T-helper 2 cell treated with Interferon-gamma antibody and Interleukin-4, amounts not matched to agents 5 μg/mL and 100 μg/mL, for 36 hours (primary cell): ENCODE results near the gene KLC1.

Experiments
- DNase-seq: peaks from one replicate; pipeline ENCODE4 v3.0.0; 2021; ENCODE audit warnings: low spot score
- H3K27ac Mint-ChIP-seq: one replicate; pipeline ENCODE4 v1.8.0; 2021; ENCODE audit warnings: mild to moderate bottlenecking, mixed read lengths
- H3K27me3 Mint-ChIP-seq: one replicate; pipeline ENCODE4 v1.8.0; 2021; ENCODE audit warnings: low read depth, mixed read lengths
- H3K36me3 Mint-ChIP-seq: one replicate; pipeline ENCODE4 v1.8.0; 2021; ENCODE audit warnings: low read depth, mixed read lengths
- H3K4me1 Mint-ChIP-seq: one replicate; pipeline ENCODE4 v1.8.0; 2021; ENCODE audit warnings: low read depth, mixed read lengths
- H3K4me3 Mint-ChIP-seq: one replicate; pipeline ENCODE4 v1.8.0; 2022; ENCODE audit warnings: mild to moderate bottlenecking, moderate library complexity, mixed read lengths
- H3K9me3 Mint-ChIP-seq: one replicate; pipeline ENCODE4 v1.8.0; 2021; ENCODE audit warnings: mixed read lengths

The KLC1 gene

GRCh38 chr14:103613517-103613916, 15.5 kb upstream of the KLC1 start:
- H3K9me3 Mint-ChIP-seq = peaks cover 13% of the 10 kb centered on the region
- H3K4me3 Mint-ChIP-seq = no peak overlapping the region
- H3K27ac Mint-ChIP-seq = no peak overlapping the region
- H3K36me3 Mint-ChIP-seq = peaks cover 5% of the 10 kb centered on the region
- no peaks in the 10 kb centered on the region for H3K4me1 Mint-ChIP-seq
- H3K27me3 Mint-ChIP-seq = peaks cover 8% of the 10 kb centered on the region
- no peak for DNase-seq

- H3K27ac Mint-ChIP-seq = no peak overlapping the region
- DNase-seq = no peak
- no peaks in the 10 kb centered on the region for H3K36me3 Mint-ChIP-seq
- no peaks in the 10 kb centered on the region for H3K4me1 Mint-ChIP-seq
- H3K9me3 Mint-ChIP-seq = no peaks in the 10 kb centered on the region
- peaks cover 2% of the 10 kb centered on the region for H3K27me3 Mint-ChIP-seq
- H3K4me3 Mint-ChIP-seq = no peak overlapping the region
Observed at GRCh38 chr14:103616635-103617300, 12.2 kb upstream of the KLC1 start.

GRCh38 chr14:103619057-103619456, 10.0 kb upstream of the KLC1 start:
- Mint-ChIP-seq H3K27ac (no peak overlapping the region), H3K36me3 (no peaks in the 10 kb centered on the region), H3K4me3 (no peak overlapping the region), H3K27me3 (peaks cover 2% of the 10 kb centered on the region), H3K9me3 (no peaks in the 10 kb centered on the region), H3K4me1 (no peaks in the 10 kb centered on the region)
- DNase-seq = no peak

- H3K27ac Mint-ChIP-seq = no peak overlapping the region
- H3K9me3 Mint-ChIP-seq = no peaks in the 10 kb centered on the region
- peaks cover 2% of the 10 kb centered on the region for H3K27me3 Mint-ChIP-seq
- no peak for DNase-seq
- peaks cover 13% of the 10 kb centered on the region for H3K4me1 Mint-ChIP-seq
- H3K4me3 Mint-ChIP-seq = no peak overlapping the region
- H3K36me3 Mint-ChIP-seq = no peaks in the 10 kb centered on the region
Observed at GRCh38 chr14:103621860-103622259, 7.2 kb upstream of the KLC1 start.

GRCh38 chr14:103623308-103623707, 5.7 kb upstream of the KLC1 start:
- H3K4me3 Mint-ChIP-seq = no peak overlapping the region
- no peak for DNase-seq
- H3K27ac Mint-ChIP-seq = no peak overlapping the region
- peaks cover 16% of the 10 kb centered on the region for H3K4me1 Mint-ChIP-seq
- no peaks in the 10 kb centered on the region for H3K9me3 Mint-ChIP-seq
- no peaks in the 10 kb centered on the region for H3K36me3 Mint-ChIP-seq
- H3K27me3 Mint-ChIP-seq = peaks cover 2% of the 10 kb centered on the region

- no peaks in the 10 kb centered on the region for H3K36me3 Mint-ChIP-seq
- H3K27ac Mint-ChIP-seq = no peak overlapping the region
- peak overlapping the region; percentile 15 for H3K4me3 Mint-ChIP-seq
- no peaks in the 10 kb centered on the region for H3K9me3 Mint-ChIP-seq
- peaks cover 2% of the 10 kb centered on the region for H3K27me3 Mint-ChIP-seq
- DNase-seq = no peak
- H3K4me1 Mint-ChIP-seq = peaks cover 16% of the 10 kb centered on the region
Observed at GRCh38 chr14:103623883-103624482, 5.0 kb upstream of the KLC1 start.

GRCh38 chr14:103624860-103625259, 4.2 kb upstream of the KLC1 start:
- peak overlapping the region; percentile 76 for H3K4me3 Mint-ChIP-seq
- no peaks in the 10 kb centered on the region for H3K36me3 Mint-ChIP-seq
- peaks cover 2% of the 10 kb centered on the region for H3K27me3 Mint-ChIP-seq
- no peak for DNase-seq
- peak overlapping the region; percentile 89 for H3K27ac Mint-ChIP-seq
- peaks cover 16% of the 10 kb centered on the region for H3K4me1 Mint-ChIP-seq
- H3K9me3 Mint-ChIP-seq = no peaks in the 10 kb centered on the region

- H3K4me3 Mint-ChIP-seq = peak overlapping the region; percentile 76
- H3K4me1 Mint-ChIP-seq = peaks cover 17% of the 10 kb centered on the region
- H3K27ac Mint-ChIP-seq = peak overlapping the region; percentile 89
- H3K9me3 Mint-ChIP-seq = no peaks in the 10 kb centered on the region
- peaks cover 2% of the 10 kb centered on the region for H3K27me3 Mint-ChIP-seq
- DNase-seq = no peak
- no peaks in the 10 kb centered on the region for H3K36me3 Mint-ChIP-seq
Observed at GRCh38 chr14:103625356-103626095, 3.5 kb upstream of the KLC1 start.

GRCh38 chr14:103626146-103626850, 2.7 kb upstream of the KLC1 start:
- no peak for DNase-seq
- H3K36me3 Mint-ChIP-seq = peaks cover 1% of the 10 kb centered on the region
- no peak overlapping the region for H3K4me3 Mint-ChIP-seq
- H3K27ac Mint-ChIP-seq = no peak overlapping the region
- no peaks in the 10 kb centered on the region for H3K9me3 Mint-ChIP-seq
- peaks cover 21% of the 10 kb centered on the region for H3K4me1 Mint-ChIP-seq
- no peaks in the 10 kb centered on the region for H3K27me3 Mint-ChIP-seq

- Mint-ChIP-seq H3K36me3 (peaks cover 1% of the 10 kb centered on the region), H3K27me3 (no peaks in the 10 kb centered on the region), H3K4me3 (peak overlapping the region; percentile 9), H3K4me1 (peaks cover 21% of the 10 kb centered on the region), H3K27ac (peak overlapping the region; percentile 41), H3K9me3 (no peaks in the 10 kb centered on the region)
- DNase-seq = no peak
Observed at GRCh38 chr14:103627073-103628025, 1.7 kb upstream of the KLC1 start.

- peak; percentile 18 for DNase-seq
- Mint-ChIP-seq H3K27me3 (no peaks in the 10 kb centered on the region), H3K4me3 (peak overlapping the region; percentile 79), H3K4me1 (peaks cover 24% of the 10 kb centered on the region), H3K9me3 (no peaks in the 10 kb centered on the region), H3K27ac (peak overlapping the region; percentile 88), H3K36me3 (peaks cover 6% of the 10 kb centered on the region)
Observed at GRCh38 chr14:103628221-103628683, 759 bp upstream of the KLC1 start.

- Mint-ChIP-seq H3K36me3 (peaks cover 10% of the 10 kb centered on the region), H3K4me1 (peaks cover 30% of the 10 kb centered on the region), H3K27me3 (no peaks in the 10 kb centered on the region), H3K27ac (peak overlapping the region; percentile 79), H3K4me3 (peak overlapping the region; percentile 85), H3K9me3 (no peaks in the 10 kb centered on the region)
- DNase-seq = peak; percentile 49
Observed at GRCh38 chr14:103629503-103630121, 601 bp downstream of the KLC1 start.
